ENCODE measurements around the gene SIRT7.
"Not testable (repeated sequence)": the region's sequence is repeated elsewhere in the genome, so short reads cannot be mapped to it uniquely, and the experiment has no call there.

Gene SIRT7

DNA sequence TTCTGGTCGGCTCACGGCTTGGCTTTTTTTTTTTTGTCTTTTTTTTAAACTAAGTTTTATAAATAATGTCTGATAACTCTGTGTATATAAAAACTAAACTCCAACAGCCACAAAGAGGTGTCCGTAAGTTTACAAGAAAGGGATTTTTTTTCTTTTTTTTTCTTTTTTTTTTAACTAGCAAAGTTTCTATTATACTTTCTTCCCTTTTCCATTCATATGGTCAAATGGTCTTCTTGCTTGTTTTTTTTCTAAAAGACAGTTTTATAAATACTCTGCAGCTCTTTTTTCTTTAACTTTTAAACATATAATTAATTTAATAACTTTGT, 3.5 kb upstream of the SIRT7 start:
- Histone ChIP-seq H3K36me3 (peaks cover 14% of the 10 kb centered on the region), H3K4me1 (ENCODE audit: control insufficient read depth in 1 of 2, insufficient read depth in 1 of 2, low read depth in 1 of 2, low read length in 1 of 2) (peaks cover 94 to 96% of the 10 kb centered on the region in 2 experiments), H3K4me3 (ENCODE audit: low read depth in 1 of 2, low read length in 1 of 2) (peak overlapping the region; percentile 45 to 88), H3K27me3 (no peaks in the 10 kb centered on the region), H3K27ac (peak overlapping the region; percentile 95), H3K9me3 (no peaks in the 10 kb centered on the region)
- TF ChIP-seq, protein P1, sequence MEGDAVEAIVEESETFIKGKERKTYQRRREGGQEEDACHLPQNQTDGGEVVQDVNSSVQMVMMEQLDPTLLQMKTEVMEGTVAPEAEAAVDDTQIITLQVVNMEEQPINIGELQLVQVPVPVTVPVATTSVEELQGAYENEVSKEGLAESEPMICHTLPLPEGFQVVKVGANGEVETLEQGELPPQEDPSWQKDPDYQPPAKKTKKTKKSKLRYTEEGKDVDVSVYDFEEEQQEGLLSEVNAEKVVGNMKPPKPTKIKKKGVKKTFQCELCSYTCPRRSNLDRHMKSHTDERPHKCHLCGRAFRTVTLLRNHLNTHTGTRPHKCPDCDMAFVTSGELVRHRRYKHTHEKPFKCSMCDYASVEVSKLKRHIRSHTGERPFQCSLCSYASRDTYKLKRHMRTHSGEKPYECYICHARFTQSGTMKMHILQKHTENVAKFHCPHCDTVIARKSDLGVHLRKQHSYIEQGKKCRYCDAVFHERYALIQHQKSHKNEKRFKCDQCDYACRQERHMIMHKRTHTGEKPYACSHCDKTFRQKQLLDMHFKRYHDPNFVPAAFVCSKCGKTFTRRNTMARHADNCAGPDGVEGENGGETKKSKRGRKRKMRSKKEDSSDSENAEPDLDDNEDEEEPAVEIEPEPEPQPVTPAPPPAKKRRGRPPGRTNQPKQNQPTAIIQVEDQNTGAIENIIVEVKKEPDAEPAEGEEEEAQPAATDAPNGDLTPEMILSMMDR (IDR thresholded peaks at IDR 0.05) = no peak

DNA sequence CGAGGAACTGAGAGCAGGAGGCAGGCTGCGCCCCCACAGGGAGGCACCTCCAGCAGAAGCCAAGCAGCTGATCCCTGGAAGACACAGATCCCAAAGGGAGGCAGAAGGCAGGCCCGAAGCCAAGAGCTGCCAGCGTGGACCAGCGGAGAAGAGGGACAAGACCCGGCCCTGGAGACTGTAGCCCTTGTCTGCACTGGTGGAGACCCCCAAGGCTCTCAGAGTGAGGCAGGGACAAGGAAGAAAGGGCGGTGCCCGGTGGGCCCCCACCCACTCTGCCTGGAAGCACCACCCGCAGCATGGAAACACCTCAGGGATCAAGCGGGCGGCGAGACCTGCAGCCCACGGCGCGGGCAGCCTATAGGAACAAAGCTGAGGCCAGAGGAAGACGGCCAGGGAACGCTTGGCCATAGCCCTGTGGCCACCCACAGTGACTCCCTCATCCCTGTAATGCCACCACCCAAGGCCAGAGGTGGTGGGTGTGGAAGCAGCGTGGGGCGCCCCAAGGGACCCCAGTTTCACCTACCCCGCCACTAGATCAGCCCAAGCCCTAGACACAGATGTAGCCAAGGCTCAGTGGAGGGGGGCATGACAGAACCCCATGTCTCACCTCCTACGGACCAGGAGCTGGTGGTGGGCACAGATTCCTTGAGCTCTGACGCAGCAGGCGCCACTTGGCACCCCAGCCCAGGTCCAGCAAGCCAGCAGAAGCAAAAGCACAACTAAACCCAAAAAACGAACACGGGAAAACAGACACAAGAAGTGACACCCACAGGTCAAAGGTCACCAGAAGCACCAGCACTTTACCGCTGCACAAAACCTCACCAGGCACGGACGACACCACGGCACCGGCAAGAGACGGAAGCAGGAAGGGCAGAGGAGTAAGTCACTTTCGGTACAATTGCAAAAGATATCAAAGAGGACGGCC, 2.9 kb upstream of the SIRT7 start:
- Histone ChIP-seq H3K4me1 (ENCODE audit: control insufficient read depth in 1 of 2, insufficient read depth in 1 of 2, low read depth in 1 of 2, low read length in 1 of 2) (peaks cover 94 to 96% of the 10 kb centered on the region in 2 experiments), H3K36me3 (peaks cover 16% of the 10 kb centered on the region), H3K27ac (peak overlapping the region; percentile 95), H3K9me3 (no peaks in the 10 kb centered on the region), H3K4me3 (ENCODE audit: low read depth in 1 of 2, low read length in 1 of 2) (peak overlapping the region; percentile 45 to 88), H3K27me3 (no peaks in the 10 kb centered on the region)
- TF ChIP-seq, protein P1 (IDR thresholded peaks at IDR 0.05) = no peak

DNA sequence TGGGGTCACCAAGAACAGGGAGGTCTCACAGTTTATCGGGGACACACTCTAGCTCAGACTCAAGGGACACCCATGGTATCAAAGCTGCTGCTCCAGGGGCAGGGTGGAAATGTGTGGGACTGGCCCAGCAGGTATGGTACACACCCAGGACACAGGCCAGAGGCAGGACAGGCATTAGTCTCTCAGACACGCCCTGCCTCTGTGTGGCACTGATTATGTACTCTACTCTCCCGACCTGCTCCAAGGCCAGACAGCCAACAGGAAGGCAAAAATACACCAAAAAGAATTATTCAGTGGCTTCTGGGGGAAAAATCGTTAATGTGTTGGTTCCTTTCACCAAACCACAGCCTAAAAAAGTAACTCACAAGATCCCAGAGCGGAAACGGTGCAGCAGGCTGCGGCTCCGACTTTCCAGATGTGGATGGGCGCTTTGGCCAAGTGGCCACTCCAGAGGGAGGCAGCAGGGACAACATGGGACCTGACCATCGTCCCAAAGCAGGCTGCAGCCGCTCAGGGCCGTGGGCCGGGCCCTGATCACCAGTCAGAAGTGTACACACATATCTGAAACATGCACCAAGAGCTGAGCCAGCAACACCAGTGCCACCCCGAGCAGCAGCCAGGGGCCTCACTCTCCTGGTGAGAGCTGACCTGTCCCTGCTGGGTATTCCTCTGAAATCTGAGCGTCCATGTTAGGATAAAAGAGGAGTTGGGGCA, 1.0 kb upstream of the SIRT7 start:
- H3K9me3 ChIP-seq = no peaks in the 10 kb centered on the region
- H3K4me3 ChIP-seq (ENCODE audit: low read depth in 1 of 2, low read length in 1 of 2) = peak overlapping the region in 1 of 2 experiments; percentile 18
- H3K4me1 ChIP-seq (ENCODE audit: control insufficient read depth in 1 of 2, insufficient read depth in 1 of 2, low read depth in 1 of 2, low read length in 1 of 2) = peaks cover 80 to 81% of the 10 kb centered on the region in 2 experiments
- H3K27ac ChIP-seq = peak overlapping the region; percentile 95
- H3K36me3 ChIP-seq = peaks cover 35% of the 10 kb centered on the region
- no peaks in the 10 kb centered on the region for H3K27me3 ChIP-seq
- TF ChIP-seq, protein P1 (IDR thresholded peaks at IDR 0.05) = no peak

DNA sequence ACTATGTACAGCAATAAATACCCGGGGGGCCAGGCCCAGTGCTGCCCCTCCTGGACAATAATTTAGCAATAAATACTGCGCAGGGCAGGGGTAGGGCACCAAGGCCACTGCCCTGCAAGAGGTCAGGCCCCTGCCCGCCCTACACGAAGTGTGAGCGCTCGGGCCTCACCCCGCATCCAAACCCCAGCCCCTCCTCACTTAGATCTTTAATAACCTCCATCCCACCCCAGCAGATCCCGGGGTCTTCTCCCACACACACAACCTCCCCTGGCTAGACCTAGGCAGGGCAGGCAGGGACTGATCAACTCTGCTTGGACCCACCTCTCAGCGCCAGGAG, 325 bp upstream of the SIRT7 start:
- Histone ChIP-seq H3K4me1 (ENCODE audit: control insufficient read depth in 1 of 2, insufficient read depth in 1 of 2, low read depth in 1 of 2, low read length in 1 of 2) (peaks cover 73 to 74% of the 10 kb centered on the region in 2 experiments), H3K27ac (peak overlapping the region; percentile 95), H3K4me3 (ENCODE audit: low read depth in 1 of 2, low read length in 1 of 2) (peak overlapping the region; percentile 71 to 89), H3K36me3 (peaks cover 42% of the 10 kb centered on the region)
- H3K9me3 ChIP-seq, H3K27me3 ChIP-seq: not testable (repeated sequence)

DNA sequence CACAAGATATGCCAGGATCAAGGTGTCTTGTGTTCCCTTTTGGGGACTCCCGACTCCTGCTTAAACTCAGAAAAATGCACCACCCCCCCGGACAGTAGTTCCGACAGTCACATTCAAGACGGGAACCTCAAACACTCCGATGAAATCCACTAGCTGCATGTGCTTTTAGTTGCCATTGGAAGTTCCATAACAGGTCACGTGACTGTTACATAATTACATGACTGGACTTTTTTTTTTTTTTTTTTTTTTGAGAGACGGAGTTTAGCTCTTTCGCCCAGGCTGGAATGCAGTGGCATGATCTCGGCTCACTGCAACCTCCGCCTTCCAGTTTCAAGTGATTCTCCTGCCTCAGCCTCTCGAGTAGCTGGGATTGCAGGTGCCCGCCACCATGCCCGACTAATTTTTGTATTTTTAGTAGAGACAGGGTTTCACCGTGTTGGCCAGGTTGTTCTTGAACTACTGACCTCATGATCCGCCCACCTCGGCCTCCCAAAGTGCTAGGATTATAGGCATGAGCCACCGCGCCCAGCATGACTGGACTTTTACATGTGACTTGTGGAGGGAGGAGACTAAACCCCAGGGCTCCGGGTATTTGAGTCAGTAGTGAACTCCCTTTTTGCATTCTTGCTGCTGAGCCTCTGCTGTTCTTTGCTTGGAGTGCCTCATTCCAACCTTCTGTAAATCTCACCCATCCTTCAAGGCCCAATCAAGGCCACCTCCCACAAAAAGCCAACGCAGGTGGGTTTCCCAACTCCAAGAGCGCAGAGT, 1.6 kb downstream of the SIRT7 start:
- TF ChIP-seq, protein P1 (IDR thresholded peaks at IDR 0.05) = no peak
- Histone ChIP-seq H3K9me3 (no peaks in the 10 kb centered on the region), H3K36me3 (peaks cover 59% of the 10 kb centered on the region), H3K4me1 (ENCODE audit: control insufficient read depth in 1 of 2, insufficient read depth in 1 of 2, low read depth in 1 of 2, low read length in 1 of 2) (peaks cover 58 to 63% of the 10 kb centered on the region in 2 experiments), H3K4me3 (ENCODE audit: low read depth in 1 of 2, low read length in 1 of 2) (peak overlapping the region; percentile 71 to 89), H3K27ac (peak overlapping the region; percentile 95), H3K27me3 (no peaks in the 10 kb centered on the region)
